Right forelimb (tissue), 1 donor: ENCODE results near the gene CCL16.
"Not testable (repeated sequence)": the region's sequence is repeated elsewhere in the genome, so short reads cannot be mapped to it uniquely, and the experiment has no call there.

ENCODE experiments used
- DNase-seq: peaks from one replicate; pipeline ENCODE4 v3.0.0-alpha.2; 2018

CCL16 gene

DNA sequence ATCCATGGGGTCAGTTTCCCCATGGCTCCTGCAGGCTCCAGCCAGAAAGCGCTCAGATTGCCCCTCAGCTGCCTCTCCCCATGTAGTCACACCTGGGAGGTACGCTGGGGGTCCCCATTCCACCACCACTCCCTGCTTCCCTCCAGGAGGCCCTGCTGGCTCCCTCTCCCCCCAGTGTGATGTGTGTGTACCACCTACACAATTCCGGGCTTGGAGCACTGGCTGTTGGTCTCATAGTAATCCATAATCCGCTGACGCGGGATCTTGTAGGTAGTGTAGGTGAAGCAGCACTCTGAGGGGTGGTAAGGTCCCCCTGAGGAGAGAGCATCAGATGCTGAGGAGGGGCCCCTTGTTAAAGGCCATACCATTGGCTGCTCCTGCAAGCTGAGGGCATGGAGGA lies 2.8 kb upstream of the CCL16 start:
- no peak for DNase-seq

DNA sequence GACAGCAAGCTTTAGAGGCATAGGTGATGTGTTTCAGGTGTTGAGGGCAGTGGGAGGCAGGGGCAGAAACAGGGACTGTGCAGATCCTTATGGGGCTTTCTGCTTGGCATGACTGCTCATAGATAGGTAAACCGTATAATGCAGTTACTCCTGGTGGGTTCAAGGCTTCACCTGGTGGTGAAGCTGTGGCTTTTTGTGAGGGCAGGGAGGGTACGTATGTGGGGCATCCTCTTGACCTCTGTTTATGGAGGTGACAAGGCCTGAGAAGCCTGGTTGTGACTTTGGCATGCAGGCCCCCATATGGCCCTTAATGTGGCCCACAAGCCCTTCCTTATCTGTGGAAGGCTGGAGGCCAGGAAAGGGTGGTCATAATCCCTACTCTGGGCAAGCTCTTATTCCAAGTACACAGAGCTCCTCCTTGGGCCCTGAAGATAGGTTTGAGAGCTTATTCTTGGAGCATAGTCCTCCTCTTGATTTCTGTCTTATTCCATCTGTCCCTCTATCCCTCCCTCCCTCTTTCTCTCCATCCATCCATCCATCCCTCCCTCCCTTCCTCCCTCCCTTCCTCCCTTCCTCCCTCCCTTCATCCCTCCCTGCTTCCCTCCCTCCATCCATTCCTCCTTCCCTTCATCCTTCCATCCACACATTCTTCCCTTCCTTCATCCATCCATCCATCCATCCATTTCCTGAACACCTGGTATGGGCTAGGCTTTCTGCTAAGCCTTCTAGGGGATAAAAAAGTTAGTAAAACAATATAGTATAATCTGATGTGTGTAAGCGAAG lies 1.3 kb upstream of the CCL16 start:
- no peak for DNase-seq

GRCh38 chr17:35981908-35982330 lies 622 bp upstream of the CCL16 start:
- no peak for DNase-seq

DNA sequence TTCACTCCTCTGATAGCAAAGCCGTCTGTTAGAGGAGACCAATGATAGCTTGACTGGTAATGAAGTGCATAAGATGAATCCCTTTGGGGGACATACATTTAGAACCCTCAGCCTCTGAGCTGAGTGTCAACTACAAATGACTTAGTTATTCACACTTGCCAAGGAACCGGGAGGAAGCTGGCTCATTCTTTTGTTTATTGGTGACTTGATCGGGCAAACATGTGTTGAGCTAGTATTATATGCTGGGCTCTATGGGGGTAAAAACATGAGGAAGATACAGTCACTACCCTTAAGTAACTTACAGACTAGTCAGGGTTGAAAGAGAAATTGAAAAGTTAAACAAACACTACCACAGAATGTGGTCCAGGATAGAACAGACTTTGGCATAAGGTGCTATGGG lies 3.0 kb downstream of the CCL16 start:
- no peak for DNase-seq

GRCh38 chr17:35977509-35977908 lies 3.8 kb downstream of the CCL16 start:
- DNase-seq, result no peak

DNA sequence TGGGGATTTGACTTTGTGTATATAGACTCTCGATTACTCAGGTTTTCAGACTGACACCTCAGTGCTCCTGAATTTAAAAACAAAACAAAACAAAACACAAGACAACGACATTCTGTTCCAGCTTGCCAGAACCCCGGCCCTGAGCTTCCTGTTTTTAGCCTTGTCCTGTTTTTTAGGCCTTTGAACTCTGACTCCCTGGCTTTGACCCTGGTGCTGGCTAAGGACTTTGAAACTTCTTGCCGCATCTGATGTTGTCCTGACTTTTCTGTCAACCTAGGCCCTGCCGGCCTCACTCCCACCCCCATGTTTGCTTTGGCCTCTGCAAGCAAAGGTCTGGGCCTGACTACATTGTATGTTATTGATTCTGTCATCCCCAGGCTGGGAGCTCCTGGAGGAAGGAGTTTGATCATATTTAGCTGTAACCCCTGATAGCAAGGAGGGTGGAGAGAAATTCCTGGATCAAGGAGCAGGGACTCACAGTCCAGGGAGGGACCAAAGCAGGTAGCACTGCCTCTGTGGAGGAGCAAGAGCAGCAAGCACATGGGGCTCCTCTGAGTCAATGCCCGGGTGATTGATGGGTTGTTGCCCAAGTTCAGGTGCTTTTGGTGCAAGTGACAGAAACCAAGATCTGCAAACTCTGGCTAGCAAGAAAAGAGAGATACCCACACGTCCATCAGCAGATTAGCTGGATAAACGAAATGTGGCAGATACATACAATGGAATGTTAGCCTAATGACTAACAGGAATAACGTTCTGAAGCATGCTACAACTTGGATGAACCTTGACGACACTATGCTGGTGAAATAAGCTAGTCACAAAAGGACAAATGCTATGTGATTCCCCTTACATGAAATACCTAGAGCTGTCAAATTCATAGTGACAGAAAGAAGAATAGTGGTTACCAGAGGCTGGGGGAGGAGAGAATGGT lies 7.7 kb downstream of the CCL16 start:
- DNase-seq, result no peak

GRCh38 chr17:35972945-35973332 lies 8.4 kb downstream of the CCL16 start:
- no peak for DNase-seq

- no peak for DNase-seq
Measured at GRCh38 chr17:35972535-35972934, 8.8 kb downstream of the CCL16 start.

GRCh38 chr17:35972066-35972465 lies 9.2 kb downstream of the CCL16 start:
- no peak for DNase-seq

- peak; percentile 81 for DNase-seq
Measured at GRCh38 chr17:35969558-35970380, 11.5 kb downstream of the CCL16 start.

DNA sequence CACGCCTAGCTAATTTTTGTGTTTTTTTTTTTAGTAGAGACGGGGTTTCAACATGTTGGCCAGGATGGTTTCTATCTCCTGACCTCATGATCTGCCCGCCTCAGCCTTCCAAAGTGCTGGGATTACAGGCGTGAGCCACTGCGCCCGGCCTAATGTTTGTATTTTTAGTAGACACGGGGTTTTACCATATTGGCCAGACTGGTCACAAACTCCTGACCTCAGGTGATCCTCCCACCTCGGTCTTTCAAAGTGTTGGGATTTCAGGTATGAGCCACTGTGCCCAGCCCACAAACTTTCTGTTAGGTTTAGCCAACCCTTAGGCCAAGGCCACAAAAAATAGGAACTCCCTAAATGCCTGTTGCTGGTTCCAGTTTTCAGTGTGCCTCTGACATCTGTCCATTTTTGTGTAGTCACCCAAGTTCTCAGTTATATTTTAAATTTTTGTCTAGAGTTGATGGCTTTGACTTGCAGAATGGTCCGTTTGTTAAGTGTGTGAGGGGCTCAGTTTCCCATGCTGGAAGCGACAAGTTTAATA lies 12.7 kb downstream of the CCL16 start:
- no peak for DNase-seq

DNA sequence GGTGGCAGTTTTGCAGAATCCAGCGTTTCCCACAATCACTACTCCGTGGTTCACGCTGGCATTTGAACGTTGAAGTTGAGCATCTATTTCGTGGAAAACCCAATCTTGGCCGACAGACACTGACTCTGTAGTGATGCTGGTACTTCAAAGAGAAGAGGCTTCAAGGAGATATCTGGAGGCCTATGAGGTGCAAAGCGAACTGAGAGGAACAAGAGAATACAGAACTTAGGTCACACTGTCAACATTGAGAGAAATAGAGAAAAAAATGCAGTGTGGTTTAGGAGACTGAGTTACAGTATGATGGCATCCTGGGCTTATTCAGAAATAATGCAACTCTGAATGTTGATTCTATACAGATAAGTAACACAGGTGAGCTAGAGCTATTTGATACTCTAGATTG lies 16.0 kb downstream of the CCL16 start:
- DNase-seq, result no peak

DNA sequence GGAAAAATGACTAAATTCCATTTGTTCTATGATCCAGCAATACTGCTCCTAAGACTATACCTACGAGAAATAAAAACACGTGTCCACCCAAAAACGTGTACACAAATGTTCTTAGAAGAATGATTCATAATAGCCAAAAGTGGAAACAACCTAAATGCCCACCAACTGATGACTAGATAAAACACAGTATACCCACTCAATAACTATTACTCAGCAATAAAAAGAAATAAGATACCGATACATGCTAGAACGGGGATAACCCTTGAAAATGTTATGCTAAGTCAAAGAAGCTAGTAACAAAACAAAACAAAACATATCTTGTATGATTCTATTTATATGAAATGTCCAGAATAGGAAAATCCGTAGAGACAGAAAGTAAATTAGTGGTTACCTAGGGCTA lies 17.6 kb downstream of the CCL16 start:
- DNase-seq, result no peak

DNA sequence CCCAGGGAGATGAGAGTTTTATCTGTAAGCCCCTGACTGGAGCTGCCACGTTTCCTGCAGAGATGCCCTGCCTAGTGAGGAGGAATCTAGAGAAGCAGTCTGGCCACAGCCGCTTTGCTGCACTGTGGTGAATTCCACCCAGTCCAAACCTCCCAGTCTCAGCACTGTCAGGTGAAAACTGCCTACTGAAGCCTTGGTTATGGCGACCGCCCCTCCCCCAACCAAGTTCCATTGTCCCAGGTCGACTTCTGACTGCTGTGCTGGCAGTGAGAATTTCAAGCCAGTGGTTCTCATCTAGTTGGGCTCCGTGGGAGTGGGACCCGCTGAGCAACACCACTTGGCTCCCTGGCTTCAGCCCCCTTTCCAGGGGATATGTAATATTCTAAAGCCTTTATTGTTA lies 27.6 kb downstream of the CCL16 start:
- DNase-seq, result no peak

DNA sequence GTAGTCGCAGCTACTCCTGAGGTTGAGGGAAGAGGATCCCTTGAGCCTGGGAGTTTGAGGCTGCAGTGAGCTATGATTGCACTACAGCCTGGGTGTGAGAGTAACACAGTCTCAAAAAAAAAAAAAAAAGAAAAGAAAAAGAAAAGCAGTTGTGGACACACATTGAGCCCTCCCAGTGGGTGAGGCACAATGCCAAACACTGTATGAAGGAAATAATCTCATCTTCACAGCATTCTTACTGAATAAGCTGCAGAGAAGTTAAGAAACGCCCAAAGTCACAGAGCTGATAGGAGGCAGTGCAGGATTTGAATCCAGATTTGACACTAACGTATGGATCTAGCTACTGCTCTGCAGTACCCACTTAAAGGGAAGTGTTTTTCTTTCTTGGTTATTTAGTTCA lies 31.9 kb downstream of the CCL16 start:
- DNase-seq, result no peak

DNA sequence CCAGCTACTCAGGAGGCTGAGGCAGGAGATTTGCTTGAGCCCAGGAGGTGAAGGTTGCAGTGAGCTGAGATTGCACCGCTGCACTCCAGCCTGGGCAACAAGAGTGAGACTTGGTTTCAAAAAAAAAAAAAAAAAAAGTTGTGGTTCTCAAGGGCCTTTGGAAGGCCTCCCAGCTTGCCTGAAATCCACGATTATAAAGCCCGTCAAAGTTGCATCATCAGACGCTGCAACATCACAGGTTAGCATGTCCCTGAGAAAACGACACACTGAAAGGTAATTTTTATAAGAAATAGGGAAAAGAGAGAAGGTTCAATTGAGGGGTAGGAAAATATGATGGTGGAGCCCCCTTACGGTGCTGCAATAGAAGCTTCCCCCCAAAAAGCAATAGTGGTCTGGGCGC lies 33.2 kb downstream of the CCL16 start:
- no peak for DNase-seq

GRCh38 chr17:35947156-35947585 lies 34.1 kb downstream of the CCL16 start:
- peak; percentile 50 for DNase-seq

DNA sequence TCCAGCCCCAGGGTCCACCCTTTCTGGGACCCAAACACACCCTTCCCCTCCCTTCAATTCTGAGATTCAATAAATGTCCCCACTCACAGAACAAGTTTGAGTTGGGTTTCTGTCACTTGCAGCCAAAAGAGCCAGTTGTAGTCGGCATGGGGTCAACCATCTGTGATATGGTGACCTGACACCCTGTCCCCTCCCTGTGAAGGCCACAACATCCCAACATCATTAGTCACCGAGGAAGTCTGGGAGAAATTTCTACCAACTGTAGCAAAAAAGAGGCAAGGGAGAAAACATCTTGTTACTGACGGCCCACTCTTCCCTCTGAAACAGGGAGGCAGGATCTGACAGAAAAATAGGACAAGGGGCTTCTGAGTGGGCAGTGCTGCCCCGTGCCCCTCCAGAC lies 37.1 kb downstream of the CCL16 start:
- DNase-seq, result no peak

DNA sequence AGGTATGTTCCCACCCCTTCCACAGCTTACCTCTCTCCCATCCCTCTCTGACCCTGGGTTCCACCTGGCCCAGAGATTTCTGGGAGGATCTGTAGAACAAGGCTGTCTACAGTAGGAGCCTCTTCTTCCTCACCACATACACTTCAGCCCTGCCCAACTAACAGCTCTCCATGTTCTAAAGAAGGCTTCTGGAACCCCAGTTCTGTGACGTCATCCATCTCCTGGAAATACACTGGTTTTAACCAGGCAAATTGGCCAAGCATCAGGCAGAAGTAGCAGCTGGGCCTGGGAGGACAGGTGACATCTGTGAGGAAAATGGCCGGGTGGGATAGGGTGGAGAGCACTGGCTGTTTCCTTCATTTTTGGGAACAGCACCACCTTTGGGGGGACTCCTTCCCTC lies 37.8 kb downstream of the CCL16 start, which contains the start of gene LYZL6:
Gene LYZL6 (minus strand): TSS at position 177 of the 400 bp plus-strand sequence. CDS start 4,357 bp downstream, outside the sequence.
- DNase-seq, result no peak

- DNase-seq, result no peak
Measured at GRCh38 chr17:35942588-35943186, 38.6 kb downstream of the CCL16 start.

- DNase-seq, result not testable (repeated sequence)
Measured at GRCh38 chr17:35938492-35938891, 42.8 kb downstream of the CCL16 start.

- DNase-seq, result no peak
Measured at GRCh38 chr17:35936063-35936462, 45.2 kb downstream of the CCL16 start.
